GM13977 (cell line): ENCODE measurements around the gene ABHD11.

Experiments
- DNase-seq: peaks from one replicate; pipeline ENCODE4 v3.0.0; 2012; ENCODE audit warnings: low spot score
- in situ Hi-C: fragments of 300-500 bp; cut with MboI; formaldehyde crosslinking; loops from one replicate; pipeline ENCODE4 v1.12.0; 2022; ENCODE audit warnings: low sequenced_read_pairs, low pct_unique_long_range_greater_than_20kb, mixed read lengths, inconsistent platforms; ENCODE audit not compliant: unreplicated experiment
- TF ChIP-seq, protein P1 (sequence below): IDR thresholded peaks from 2 replicates; pipeline ENCODE4 v1.5.1; 2012; ENCODE audit warnings: mild to moderate bottlenecking, control low read depth; ENCODE audit not compliant: insufficient read depth; ENCODE audit errors: extremely low read depth, missing control alignments

Gene ABHD11

DNA sequence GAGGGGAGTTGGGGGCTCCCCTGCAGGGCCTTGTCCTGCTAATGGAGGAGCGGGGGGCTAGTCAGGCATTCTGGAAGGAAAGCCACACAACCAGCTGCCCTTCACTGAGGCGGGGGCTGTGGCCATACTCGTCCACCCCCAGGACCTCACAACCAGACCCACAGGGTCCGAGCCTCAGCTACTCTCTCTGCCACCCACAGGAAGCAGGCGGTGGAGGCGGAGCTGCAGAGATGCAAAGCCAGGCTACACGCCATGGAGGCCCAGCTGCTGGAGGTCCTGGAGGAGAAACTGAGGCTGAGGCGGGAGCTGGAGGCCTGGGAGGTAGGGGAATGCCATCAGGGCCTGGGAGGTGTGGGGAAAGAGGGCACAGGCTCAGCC is 3.1 kb downstream of the ABHD11 start:
- in situ Hi-C loops: loop anchor here (10.0 kb wide), 1 partner anchor 121 kb away; no protein-coding TSS in a partner anchor
- TF ChIP-seq, protein P1, sequence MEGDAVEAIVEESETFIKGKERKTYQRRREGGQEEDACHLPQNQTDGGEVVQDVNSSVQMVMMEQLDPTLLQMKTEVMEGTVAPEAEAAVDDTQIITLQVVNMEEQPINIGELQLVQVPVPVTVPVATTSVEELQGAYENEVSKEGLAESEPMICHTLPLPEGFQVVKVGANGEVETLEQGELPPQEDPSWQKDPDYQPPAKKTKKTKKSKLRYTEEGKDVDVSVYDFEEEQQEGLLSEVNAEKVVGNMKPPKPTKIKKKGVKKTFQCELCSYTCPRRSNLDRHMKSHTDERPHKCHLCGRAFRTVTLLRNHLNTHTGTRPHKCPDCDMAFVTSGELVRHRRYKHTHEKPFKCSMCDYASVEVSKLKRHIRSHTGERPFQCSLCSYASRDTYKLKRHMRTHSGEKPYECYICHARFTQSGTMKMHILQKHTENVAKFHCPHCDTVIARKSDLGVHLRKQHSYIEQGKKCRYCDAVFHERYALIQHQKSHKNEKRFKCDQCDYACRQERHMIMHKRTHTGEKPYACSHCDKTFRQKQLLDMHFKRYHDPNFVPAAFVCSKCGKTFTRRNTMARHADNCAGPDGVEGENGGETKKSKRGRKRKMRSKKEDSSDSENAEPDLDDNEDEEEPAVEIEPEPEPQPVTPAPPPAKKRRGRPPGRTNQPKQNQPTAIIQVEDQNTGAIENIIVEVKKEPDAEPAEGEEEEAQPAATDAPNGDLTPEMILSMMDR: no peak
- no peak for DNase-seq

DNA sequence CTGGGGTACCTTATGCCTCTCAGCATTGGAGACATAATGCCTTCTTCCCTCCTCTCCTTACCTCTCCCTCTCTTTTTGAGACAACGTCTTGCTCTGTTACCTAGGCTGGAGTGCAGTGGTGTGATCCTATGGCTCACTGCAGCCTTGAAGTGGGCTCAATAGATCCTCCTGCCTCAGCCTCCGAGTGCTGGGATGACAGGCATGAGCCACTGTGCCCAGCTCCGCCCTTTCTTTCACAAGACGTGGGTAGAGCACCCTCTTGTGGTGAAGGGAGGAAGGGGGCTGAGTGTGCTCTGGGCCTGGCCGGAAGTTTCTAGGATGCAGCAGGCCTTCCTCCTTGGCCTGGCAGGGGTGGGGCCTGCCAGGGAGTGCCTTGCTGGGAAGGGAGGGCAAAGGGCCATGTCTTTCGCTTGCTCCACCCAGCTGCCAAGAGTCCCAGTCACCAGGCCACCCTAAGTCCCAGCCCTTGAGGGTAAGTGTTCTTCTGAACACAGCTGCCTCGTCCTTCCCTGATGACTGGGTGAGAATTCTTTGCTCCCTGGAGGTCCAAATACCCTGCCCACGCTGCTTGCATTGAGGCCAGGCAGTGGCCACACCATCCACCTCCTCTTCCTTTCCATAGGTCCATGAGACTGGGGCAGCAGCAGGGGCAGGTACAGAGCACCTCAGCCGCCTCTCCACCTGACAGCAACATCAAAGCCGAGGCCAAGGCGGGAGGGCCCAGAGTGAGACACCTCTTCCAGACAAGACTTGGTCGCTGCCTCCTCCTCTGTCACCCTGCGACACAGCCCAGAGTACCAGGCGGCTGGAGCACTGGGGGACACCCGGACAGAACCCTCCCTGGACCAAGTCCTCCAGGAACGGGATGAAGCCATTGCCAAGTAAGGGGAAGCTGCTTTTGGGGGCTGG is 3.7 kb downstream of the ABHD11 start:
- TF ChIP-seq, protein P1: peak; percentile 87
- in situ Hi-C loops: loop anchor here (10.0 kb wide), 1 partner anchor 120 kb away; no protein-coding TSS in a partner anchor
- peak; percentile 70 for DNase-seq

DNA sequence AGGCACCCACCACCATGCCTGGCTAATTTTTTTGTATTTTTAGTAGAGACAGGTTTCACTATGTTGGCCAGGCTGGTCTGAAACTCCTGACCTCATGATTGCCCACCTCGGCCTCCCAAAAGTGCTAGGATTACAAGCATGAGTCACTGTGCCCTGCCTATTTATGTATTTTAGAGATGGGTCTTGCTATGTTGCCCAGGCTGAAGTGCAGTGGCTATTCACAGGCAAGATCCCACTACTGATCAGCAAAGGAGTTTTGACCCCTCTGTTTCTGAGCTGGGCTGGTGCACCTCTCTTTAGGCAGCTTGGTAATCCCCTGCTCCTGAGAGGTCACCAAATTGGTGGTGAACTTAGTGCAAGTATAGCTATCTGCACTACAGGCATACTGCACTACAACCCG is 6.2 kb downstream of the ABHD11 start:
- TF ChIP-seq, protein P1: no peak
- DNase-seq: no peak
- in situ Hi-C loops: loop anchor here (10.0 kb wide), 1 partner anchor 118 kb away; no protein-coding TSS in a partner anchor

DNA sequence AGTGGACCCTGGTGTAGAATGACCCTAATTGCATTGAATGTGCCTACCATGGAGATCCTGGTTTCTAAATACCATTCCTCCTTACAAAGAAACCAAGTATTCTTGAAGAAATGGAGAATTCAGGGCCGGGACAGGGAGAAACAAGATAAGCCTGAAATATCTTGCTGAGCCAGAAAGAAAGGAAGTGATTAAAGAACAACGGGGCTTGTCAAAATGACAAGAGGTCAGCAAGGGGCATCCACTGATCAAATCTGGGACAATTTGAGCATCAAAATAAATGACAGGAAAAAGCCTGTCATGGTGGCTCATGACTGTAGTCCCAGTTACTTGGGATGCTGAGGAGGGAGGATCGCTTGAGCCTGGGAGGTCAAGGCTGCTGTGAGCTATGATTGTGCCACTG is 8.1 kb downstream of the ABHD11 start:
- TF ChIP-seq, protein P1: no peak
- no peak for DNase-seq
- in situ Hi-C loops: loop anchor here (10.0 kb wide), 1 partner anchor 116 kb away; no protein-coding TSS in a partner anchor

DNA sequence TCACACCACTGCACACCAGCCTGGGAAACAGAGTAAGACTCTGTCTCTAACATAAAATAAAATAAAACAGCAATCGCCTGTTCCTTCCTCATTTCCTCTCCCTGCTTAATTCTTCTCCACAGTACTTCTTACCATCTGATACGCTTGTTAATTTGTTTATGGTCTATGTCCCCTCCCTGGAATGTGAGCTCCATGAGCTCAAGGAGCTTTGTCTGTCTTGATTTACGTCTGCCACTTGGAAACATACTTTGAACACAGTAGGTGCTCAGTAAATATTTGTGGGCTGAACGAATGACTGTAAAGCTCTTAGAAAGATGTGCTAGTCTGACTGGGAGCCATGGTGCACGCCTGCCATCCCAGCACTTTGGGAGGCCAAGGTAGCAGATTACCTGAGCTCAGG is 10.1 kb downstream of the ABHD11 start:
- TF ChIP-seq, protein P1: no peak
- no peak for DNase-seq
- in situ Hi-C loops: no loop called here

DNA sequence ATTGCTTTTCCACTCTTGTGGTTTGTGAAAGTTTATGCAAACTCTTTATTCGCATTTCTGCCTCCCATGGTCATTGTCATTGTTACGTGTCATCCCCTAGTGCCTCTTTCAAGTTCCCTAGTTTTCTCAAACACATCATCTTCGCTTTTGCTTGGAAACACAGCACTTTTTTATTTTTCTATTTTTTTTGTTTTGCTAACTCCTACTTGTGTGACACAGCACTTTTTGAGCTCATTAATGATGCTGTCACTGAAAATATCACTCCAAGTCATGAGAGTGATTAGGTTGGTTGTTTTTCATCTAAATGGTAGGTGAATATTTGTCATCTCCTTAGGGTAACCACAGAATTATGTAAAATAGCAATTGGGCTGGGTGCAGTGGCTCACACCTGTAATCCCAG is 10.7 kb downstream of the ABHD11 start:
- in situ Hi-C loops: no loop called here
- TF ChIP-seq, protein P1: no peak
- DNase-seq: no peak
